8988T (cell line): ENCODE data around the gene PHF23.
"Not testable (repeated sequence)": the region's sequence is repeated elsewhere in the genome, so short reads cannot be mapped to it uniquely, and the experiment has no call there.

ENCODE experiments used
- DNase-seq: peaks from one replicate; pipeline ENCODE4 v3.0.0; 2011

PHF23 gene

GRCh38 chr17:7258731-7259554 is 19.7 kb upstream of the PHF23 start:
- DNase-seq, result no peak

GRCh38 chr17:7256766-7257456 is 17.7 kb upstream of the PHF23 start:
- no peak for DNase-seq

- DNase-seq, result no peak
These were observed 15.3 kb upstream of the PHF23 start for GRCh38 chr17:7254511-7254910.

GRCh38 chr17:7253082-7253481 is 13.8 kb upstream of the PHF23 start:
- no peak for DNase-seq

GRCh38 chr17:7252176-7253043 is 13.2 kb upstream of the PHF23 start, which contains the start of gene ELP5:
ELP5 (plus strand) TSS chr17:7252215; CDS start chr17:7252551, 336 bp downstream.
- peak; percentile 78 for DNase-seq

GRCh38 chr17:7251661-7252175 is 12.5 kb upstream of the PHF23 start, which contains the start of gene CTDNEP1:
CTDNEP1 (minus strand) TSS chr17:7251734; CDS start chr17:7251296, 438 bp downstream.
- DNase-seq, result peak; percentile 75

- DNase-seq, result no peak
These were observed 11.7 kb upstream of the PHF23 start for GRCh38 chr17:7250695-7251627.

- DNase-seq, result no peak
These were observed 10.6 kb upstream of the PHF23 start for GRCh38 chr17:7249830-7250229.

GRCh38 chr17:7249214-7249613 is 10.0 kb upstream of the PHF23 start:
- DNase-seq, result no peak

- no peak for DNase-seq
These were observed 9.5 kb upstream of the PHF23 start for GRCh38 chr17:7248796-7249195.

GRCh38 chr17:7246779-7247178 is 7.5 kb upstream of the PHF23 start:
- DNase-seq, result no peak

- not testable (repeated sequence) for DNase-seq
These were observed 4.6 kb upstream of the PHF23 start for GRCh38 chr17:7243838-7244237.

- DNase-seq, result no peak
These were observed 4.1 kb upstream of the PHF23 start for GRCh38 chr17:7243453-7243729.

- DNase-seq, result peak; percentile 77
These were observed 3.6 kb upstream of the PHF23 start for GRCh38 chr17:7242717-7243452.

GRCh38 chr17:7241783-7242716 is 2.8 kb upstream of the PHF23 start, which contains the start of gene GABARAP:
GABARAP (minus strand) TSS chr17:7242449; CDS start chr17:7242330, 119 bp downstream.
- DNase-seq, result no peak

GRCh38 chr17:7241090-7241733 is 2.0 kb upstream of the PHF23 start:
- DNase-seq, result no peak

GRCh38 chr17:7240375-7240774 is 1.1 kb upstream of the PHF23 start:
- DNase-seq, result no peak

GRCh38 chr17:7238420-7239090 is 702 bp downstream of the PHF23 start:
- DNase-seq, result no peak
